ENCODE data around the gene PPFIBP2. TPM values are rescaled to one million over a fixed set of nuclear protein-coding genes. Genes with fewer than 3 reads are reported as not detected.
"Not testable (repeated sequence)": the region's sequence is repeated elsewhere in the genome, so short reads cannot be mapped to it uniquely, and the experiment has no call there.

The PPFIBP2 gene
- total RNA-seq, 1 donor from 2014 or later: 104 TPM

- no peak for DNase-seq (ENCODE audit: low spot score)
Measured at GRCh38 chr11:7632211-7632610, 118.4 kb downstream of the PPFIBP2 start.

GRCh38 chr11:7635137-7635536 is 121.3 kb downstream of the PPFIBP2 start:
- no peak for DNase-seq (ENCODE audit: low spot score)

GRCh38 chr11:7635708-7636107 is 121.9 kb downstream of the PPFIBP2 start:
- no peak for DNase-seq (ENCODE audit: low spot score)

GRCh38 chr11:7636350-7636749 is 122.6 kb downstream of the PPFIBP2 start:
- no peak for DNase-seq (ENCODE audit: low spot score)

GRCh38 chr11:7637447-7638157 is 123.8 kb downstream of the PPFIBP2 start:
- DNase-seq (ENCODE audit: low spot score): peak; percentile 29

- no peak for DNase-seq (ENCODE audit: low spot score)
Measured at GRCh38 chr11:7638710-7639642, 125.2 kb downstream of the PPFIBP2 start.

GRCh38 chr11:7639643-7640025 is 125.8 kb downstream of the PPFIBP2 start:
- DNase-seq (ENCODE audit: low spot score): peak; percentile 86

GRCh38 chr11:7640816-7641215 is 127.0 kb downstream of the PPFIBP2 start:
- DNase-seq (ENCODE audit: low spot score): peak; percentile 46

- peak; percentile 47 for DNase-seq (ENCODE audit: low spot score)
Measured at GRCh38 chr11:7642747-7643146, 128.9 kb downstream of the PPFIBP2 start.

GRCh38 chr11:7643314-7643713 is 129.5 kb downstream of the PPFIBP2 start:
- DNase-seq (ENCODE audit: low spot score): no peak

GRCh38 chr11:7645206-7645605 is 131.4 kb downstream of the PPFIBP2 start:
- DNase-seq (ENCODE audit: low spot score): no peak

- DNase-seq (ENCODE audit: low spot score): no peak
Measured at GRCh38 chr11:7646866-7647265, 133.1 kb downstream of the PPFIBP2 start.

- peak; percentile 72 for DNase-seq (ENCODE audit: low spot score)
Measured at GRCh38 chr11:7648264-7648663, 134.5 kb downstream of the PPFIBP2 start.

- DNase-seq (ENCODE audit: low spot score): no peak
Measured at GRCh38 chr11:7651140-7651551, 137.3 kb downstream of the PPFIBP2 start.

GRCh38 chr11:7651700-7652099 is 137.9 kb downstream of the PPFIBP2 start:
- no peak for DNase-seq (ENCODE audit: low spot score)

GRCh38 chr11:7654195-7654705 is 140.5 kb downstream of the PPFIBP2 start:
- no peak for DNase-seq (ENCODE audit: low spot score)

- DNase-seq (ENCODE audit: low spot score): no peak
Measured at GRCh38 chr11:7655253-7656217, 141.7 kb downstream of the PPFIBP2 start.

GRCh38 chr11:7656704-7657103 is 142.9 kb downstream of the PPFIBP2 start:
- no peak for DNase-seq (ENCODE audit: low spot score)

GRCh38 chr11:7657306-7658025 is 143.7 kb downstream of the PPFIBP2 start:
- DNase-seq (ENCODE audit: low spot score): peak; percentile 57

- not testable (repeated sequence) for DNase-seq (ENCODE audit: low spot score)
Measured at GRCh38 chr11:7663531-7663930, 149.7 kb downstream of the PPFIBP2 start.

- no peak for DNase-seq (ENCODE audit: low spot score)
Measured at GRCh38 chr11:7664867-7665266, 151.1 kb downstream of the PPFIBP2 start.

All from mucosa of gallbladder (tissue), 1 donor.